Sigmoid colon (tissue), 4 donors: ENCODE results near the gene ATP1A3.

Experiments used
- CTCF ChIP-seq, 4 experiments: fragments of 450-650 bp in 3 of 4; fragments of 200-600 bp in 1 of 4; IDR thresholded peaks; one replicate each; pipeline ENCODE4 v1.5.1; 2016 to 2019; ENCODE audit warnings: antibody characterized with exemption in 4 of 4, mild to moderate bottlenecking in 3 of 4, moderate library complexity in 2 of 4
- EP300 ChIP-seq, 4 donors: sonication (generic); formaldehyde crosslinking; IDR thresholded peaks; one replicate each; pipeline ENCODE4 v1.6.1; 2017; ENCODE audit warnings: antibody characterized with exemption in 4 of 4
- POLR2A ChIP-seq, 2 donors: fragments of 450-650 bp; IDR thresholded peaks; one replicate each; pipeline ENCODE4 v1.6.1; 2016; ENCODE audit warnings: antibody characterized with exemption in 2 of 2, mild to moderate bottlenecking in 2 of 2, moderate library complexity in 2 of 2
- POLR2AphosphoS5 ChIP-seq, 4 donors: sonication (generic); formaldehyde crosslinking; IDR thresholded peaks; one replicate each; pipeline ENCODE4 v1.6.1; 2017; ENCODE audit warnings: antibody characterized with exemption in 4 of 4

- TF ChIP-seq CTCF (IDR thresholded peaks at IDR 0.05) (no peak), EP300 (IDR thresholded peaks at IDR 0.05) (no peak), POLR2AphosphoS5 (IDR thresholded peaks at IDR 0.05) (no peak), POLR2A (IDR thresholded peaks at IDR 0.05) (no peak)
These were observed 48.8 kb downstream of the ATP1A3 start for GRCh38 chr19:41945135-41945766.
